Testis (tissue), 3 donors: ENCODE data around the gene RAB39B. TPM values are rescaled to one million over a fixed set of nuclear protein-coding genes. Genes with fewer than 3 reads are reported as not detected.

Source experiments
- DNase-seq: peaks from one replicate; pipeline ENCODE4 v3.0.0-alpha.2; 2019
- H3K27ac ChIP-seq, 2 donors: fragments of 200-600 bp; sonication (generic); one replicate each; pipeline ENCODE4 v1.5.1; 2019
- H3K27me3 ChIP-seq: fragments of 200-600 bp; sonication (generic); one replicate; pipeline ENCODE4 v1.5.1; 2019
- H3K36me3 ChIP-seq: fragments of 200-600 bp; sonication (generic); one replicate; pipeline ENCODE4 v1.5.1; 2017; ENCODE audit warnings: low read depth; ENCODE audit errors: missing control alignments
- H3K4me1 ChIP-seq: fragments of 200-600 bp; sonication (generic); one replicate; pipeline ENCODE4 v1.5.1; 2019
- H3K4me3 ChIP-seq, 2 donors: fragments of 200-600 bp; sonication (generic); one replicate each; pipeline ENCODE4 v1.5.1; 2017 to 2019
- H3K9me3 ChIP-seq: fragments of 200-600 bp; sonication (generic); one replicate; pipeline ENCODE4 v1.5.1; 2017
- CTCF ChIP-seq, 3 experiments: fragments of 450-650 bp in 2 of 3; fragments of 200-600 bp in 1 of 3; sonication (generic) in 1 of 3; IDR thresholded peaks; one replicate each; pipeline ENCODE4 v1.5.1; 2016 to 2019; ENCODE audit warnings: antibody characterized with exemption in 3 of 3, mild to moderate bottlenecking in 2 of 3, moderate library complexity in 1 of 3
- POLR2A ChIP-seq: fragments of 450-650 bp; IDR thresholded peaks from one replicate; pipeline ENCODE4 v1.6.1; 2017; ENCODE audit warnings: antibody characterized with exemption, mild to moderate bottlenecking, moderate library complexity
- WGBS, 2 donors: methylation state at CpG; one replicate each; pipeline ENCODE4 v1.1.5; 2018; 5-methylcytosine and 5-hydroxymethylcytosine counted together
- intact Hi-C: fragments of 100-400 bp; cut with DNase I; formaldehyde crosslinking; loops from one replicate; pipeline ENCODE4 v1.15.1; 2023; ENCODE audit warnings: low total_unique reads
- polyA plus RNA-seq: library from polyadenylated mRNA; stranded (reverse); fragments of 350-450 nt; fragmentation: Illumina TruSeq; extraction: RNeasy Lipid Tissue Mini Kit (QIAGEN cat#74804); gene quantifications from one replicate; pipeline ENCODE4 v1.2.3, GENCODE V29; 2014; ENCODE audit warnings: low read depth, low replicate concordance; ENCODE audit not compliant: insufficient read depth
- total RNA-seq, 2 donors: library from RNA; depleted of rRNA; stranded (reverse); fragments of >200 nt; gene quantifications; one replicate each; pipeline ENCODE4 v1.2.3, GENCODE V29; 2016

RAB39B gene
- total and polyA plus RNA-seq, 3 donors from 2014 or later, result 1.8 to 3.4 (median 2.5) TPM

DNA sequence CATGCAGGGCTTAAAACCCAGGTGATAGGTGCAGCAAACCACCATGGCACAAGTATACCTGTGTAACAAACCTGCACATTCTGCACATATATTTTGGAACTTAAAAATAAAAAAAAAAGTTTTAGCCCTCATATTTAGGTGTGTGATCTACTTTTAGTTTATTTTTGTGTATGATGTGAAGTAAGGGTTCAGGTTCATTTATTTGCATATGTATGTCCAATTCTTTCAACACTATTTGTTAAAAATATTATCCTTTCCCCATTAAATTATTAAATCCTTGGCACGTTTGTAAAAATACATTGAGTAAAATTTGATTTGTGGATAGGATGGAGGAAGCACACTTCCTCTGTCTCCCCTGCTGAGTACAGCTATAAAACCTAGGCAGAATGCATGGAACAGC is 12.9 kb downstream of the RAB39B start:
- intact Hi-C loops, result no loop called here
- H3K27me3 ChIP-seq, result no peaks in the 10 kb centered on the region
- TF ChIP-seq POLR2A (no peak), CTCF (IDR thresholded peaks at IDR 0.05) (no peak)
- WGBS, 2 donors, result 69 to 83% methylated on average over 1 of the region's 1 CpG
- H3K4me3 ChIP-seq, result no peak overlapping the region
- H3K9me3 ChIP-seq, result no peaks in the 10 kb centered on the region
- DNase-seq, result no peak
- H3K4me1 ChIP-seq, result no peaks in the 10 kb centered on the region
- no peak overlapping the region for H3K27ac ChIP-seq
- H3K36me3 ChIP-seq, result no peaks in the 10 kb centered on the region

- no peak overlapping the region for H3K27ac ChIP-seq
- no peaks in the 10 kb centered on the region for H3K36me3 ChIP-seq
- WGBS, 2 donors, result 80 to 82% methylated on average over 4 of the region's 4 CpGs
- H3K9me3 ChIP-seq, result no peaks in the 10 kb centered on the region
- no peak overlapping the region for H3K4me3 ChIP-seq
- no peak for DNase-seq
- intact Hi-C loops, result no loop called here
- TF ChIP-seq POLR2A, result no peak
- TF ChIP-seq CTCF (IDR thresholded peaks at IDR 0.05), result no peak
- no peaks in the 10 kb centered on the region for H3K4me1 ChIP-seq
- no peaks in the 10 kb centered on the region for H3K27me3 ChIP-seq
Measured at GRCh38 chrX:155247497-155247896, 16.8 kb downstream of the RAB39B start.

DNA sequence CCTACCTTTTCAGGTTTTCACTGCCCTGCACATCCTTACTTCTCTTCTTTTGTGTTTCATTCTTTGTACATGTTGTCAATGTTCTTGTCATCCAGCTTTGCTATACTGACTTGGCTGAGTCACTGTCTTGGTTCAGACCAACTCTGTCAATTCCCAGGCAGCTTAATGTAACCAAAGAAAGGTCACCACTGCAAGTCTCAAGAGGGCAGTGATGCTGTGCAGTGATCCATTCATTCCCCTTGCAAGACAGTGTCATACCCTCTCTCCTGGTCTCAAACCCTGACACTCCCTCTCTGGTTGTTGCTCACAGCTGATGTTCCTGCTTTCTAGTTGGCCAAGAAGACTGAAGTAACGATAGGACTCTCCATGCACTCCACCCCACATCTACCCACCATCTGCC is 17.5 kb downstream of the RAB39B start:
- Histone ChIP-seq H3K27me3 (no peaks in the 10 kb centered on the region), H3K27ac (no peak overlapping the region), H3K9me3 (no peaks in the 10 kb centered on the region), H3K4me1 (no peaks in the 10 kb centered on the region), H3K4me3 (no peak overlapping the region), H3K36me3 (no peaks in the 10 kb centered on the region)
- no peak for DNase-seq
- WGBS, 2 donors, result 78 to 100% methylated on average over 1 of the region's 1 CpG
- TF ChIP-seq CTCF (IDR thresholded peaks at IDR 0.05), result no peak
- intact Hi-C loops, result no loop called here

DNA sequence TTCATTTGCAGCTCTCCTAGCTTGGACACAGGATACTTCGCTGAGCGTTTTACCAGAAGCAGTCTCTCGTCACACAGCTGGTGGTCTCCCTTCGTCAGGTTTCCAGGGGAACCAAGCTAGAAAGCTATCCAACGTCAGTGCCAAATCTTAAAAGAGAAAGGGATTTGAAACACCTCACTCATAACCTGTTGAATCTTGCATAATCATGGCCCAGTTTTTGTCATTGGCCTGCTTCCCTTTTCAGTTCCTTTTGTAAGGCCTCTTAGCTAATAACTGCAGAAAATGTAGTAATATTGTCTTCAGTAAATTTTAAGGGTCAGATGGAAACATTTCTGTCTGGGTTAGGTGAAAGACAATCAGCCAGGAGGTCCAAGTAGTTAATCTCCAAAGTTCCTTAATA is 22.0 kb downstream of the RAB39B start:
- H3K4me3 ChIP-seq, result no peak overlapping the region
- no peaks in the 10 kb centered on the region for H3K9me3 ChIP-seq
- DNase-seq, result no peak
- H3K27ac ChIP-seq, result no peak overlapping the region
- TF ChIP-seq POLR2A, result no peak
- no peak for TF ChIP-seq CTCF (IDR thresholded peaks at IDR 0.05)
- no peaks in the 10 kb centered on the region for H3K36me3 ChIP-seq
- intact Hi-C loops, result no loop called here
- H3K4me1 ChIP-seq, result no peaks in the 10 kb centered on the region
- WGBS, 2 donors, result 76 to 81% methylated on average over 4 to 5 of the region's 5 CpGs
- no peaks in the 10 kb centered on the region for H3K27me3 ChIP-seq

GRCh38 chrX:155237719-155238118 is 26.6 kb downstream of the RAB39B start:
- 89 to 92% methylated on average over 5 of the region's 5 CpGs for WGBS, 2 donors
- Histone ChIP-seq H3K36me3 (no peaks in the 10 kb centered on the region), H3K4me1 (no peaks in the 10 kb centered on the region), H3K27ac (no peak overlapping the region), H3K4me3 (no peak overlapping the region), H3K27me3 (no peaks in the 10 kb centered on the region), H3K9me3 (no peaks in the 10 kb centered on the region)
- TF ChIP-seq CTCF (IDR thresholded peaks at IDR 0.05) (no peak), POLR2A (no peak)
- DNase-seq, result no peak
- intact Hi-C loops, result no loop called here
